DOHH2 (cell line): ENCODE data around the gene TAP2.

ENCODE experiments used
- EZH2phosphoT487 ChIP-seq: fragments of 200-600 bp; sonication (generic); IDR thresholded peaks from 2 replicates; pipeline ENCODE4 v1.6.1; 2017; ENCODE audit warnings: borderline replicate concordance, mild to moderate bottlenecking, antibody characterized with exemption, low read length, moderate library complexity, mixed read lengths
- TF ChIP-seq, protein P1 (sequence below): fragments of 200-600 bp; sonication (generic); IDR thresholded peaks from one replicate; pipeline ENCODE4 v1.5.1; 2014; ENCODE audit warnings: antibody characterized with exemption, mild to moderate bottlenecking, low read depth, low read length; ENCODE audit not compliant: poor library complexity, severe bottlenecking

DNA sequence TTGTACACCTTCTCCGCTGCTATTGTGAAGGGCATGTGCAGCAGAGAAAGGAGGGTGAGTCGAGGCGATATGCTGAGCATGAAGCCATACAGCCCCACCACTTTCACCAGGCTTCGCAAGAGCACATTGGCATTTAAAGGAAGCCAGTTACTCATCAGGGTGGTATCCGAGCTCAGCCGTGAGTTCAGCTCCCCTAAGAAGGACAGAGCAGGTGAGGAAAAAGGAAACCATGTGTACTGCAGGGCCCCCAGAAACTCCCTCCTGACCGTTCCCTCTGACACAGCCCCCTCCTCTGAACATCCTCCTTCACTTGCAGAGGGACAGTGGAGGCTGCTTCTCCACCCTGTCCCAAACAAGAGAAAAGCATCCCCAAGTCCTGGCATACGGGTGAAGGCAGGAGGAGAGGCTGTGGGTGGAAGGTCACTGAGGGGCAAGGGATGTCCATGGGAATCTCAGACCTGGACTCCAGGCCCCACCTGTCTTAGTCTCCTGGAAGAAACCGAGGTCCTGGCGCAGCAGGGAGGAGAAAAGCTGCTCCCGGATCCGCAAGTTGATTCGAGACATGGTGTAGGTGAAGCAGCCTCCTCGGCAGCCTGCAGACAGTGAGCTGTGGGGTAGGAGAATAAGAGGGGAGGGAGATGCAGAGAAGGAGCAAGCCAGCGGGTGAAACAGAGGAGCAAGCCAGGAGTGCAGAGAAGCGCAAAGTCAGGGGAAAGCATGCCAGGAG lies 3.2 kb downstream of the TAP2 start:
- TF ChIP-seq, protein P1, sequence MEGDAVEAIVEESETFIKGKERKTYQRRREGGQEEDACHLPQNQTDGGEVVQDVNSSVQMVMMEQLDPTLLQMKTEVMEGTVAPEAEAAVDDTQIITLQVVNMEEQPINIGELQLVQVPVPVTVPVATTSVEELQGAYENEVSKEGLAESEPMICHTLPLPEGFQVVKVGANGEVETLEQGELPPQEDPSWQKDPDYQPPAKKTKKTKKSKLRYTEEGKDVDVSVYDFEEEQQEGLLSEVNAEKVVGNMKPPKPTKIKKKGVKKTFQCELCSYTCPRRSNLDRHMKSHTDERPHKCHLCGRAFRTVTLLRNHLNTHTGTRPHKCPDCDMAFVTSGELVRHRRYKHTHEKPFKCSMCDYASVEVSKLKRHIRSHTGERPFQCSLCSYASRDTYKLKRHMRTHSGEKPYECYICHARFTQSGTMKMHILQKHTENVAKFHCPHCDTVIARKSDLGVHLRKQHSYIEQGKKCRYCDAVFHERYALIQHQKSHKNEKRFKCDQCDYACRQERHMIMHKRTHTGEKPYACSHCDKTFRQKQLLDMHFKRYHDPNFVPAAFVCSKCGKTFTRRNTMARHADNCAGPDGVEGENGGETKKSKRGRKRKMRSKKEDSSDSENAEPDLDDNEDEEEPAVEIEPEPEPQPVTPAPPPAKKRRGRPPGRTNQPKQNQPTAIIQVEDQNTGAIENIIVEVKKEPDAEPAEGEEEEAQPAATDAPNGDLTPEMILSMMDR: no peak
- no peak for TF ChIP-seq EZH2phosphoT487
